ENCODE data around the gene STXBP5L. TPM values are rescaled to one million over a fixed set of nuclear protein-coding genes. Genes with fewer than 3 reads are reported as not detected.

Gene STXBP5L
- total RNA-seq, 4 donors from 2014 or later, result 0.30 to 0.44 TPM; not detected in 2

DNA sequence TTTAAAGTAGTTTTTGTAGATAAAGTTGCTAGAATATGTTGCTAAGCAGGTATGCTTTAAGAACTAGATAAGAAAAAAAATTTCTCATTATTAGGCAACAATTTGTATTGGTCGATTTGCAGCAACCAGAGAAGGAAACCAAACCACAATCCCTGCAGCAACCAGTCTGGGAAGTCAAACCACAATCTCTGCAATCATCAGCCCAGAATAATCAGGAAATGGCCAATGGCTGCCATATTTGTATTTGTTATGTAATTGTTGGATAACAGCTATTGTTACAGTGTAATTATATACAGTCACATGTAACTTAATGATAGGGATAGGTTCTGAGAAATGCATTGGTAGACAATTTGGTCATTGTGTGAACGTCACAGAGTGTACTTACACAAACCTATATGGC lies 23.6 kb downstream of the STXBP5L start:
- no peak for DNase-seq (ENCODE audit: low spot score in 2 of 2)
- H3K4me3 ChIP-seq, result no peak overlapping the region
- TF ChIP-seq CTCF (IDR thresholded peaks at IDR 0.05) (no peak), EP300 (IDR thresholded peaks at IDR 0.05) (no peak), POLR2A (IDR thresholded peaks at IDR 0.05) (no peak)
- no peaks in the 10 kb centered on the region for H3K4me1 ChIP-seq
- H3K9me3 ChIP-seq, result peaks cover 0 to 16% (median 0%) of the 10 kb centered on the region in 4 donors
- H3K27me3 ChIP-seq, result no peaks in the 10 kb centered on the region
- 64 to 81% methylated on average over 2 of the region's 2 CpGs for WGBS, 2 donors
- no peaks in the 10 kb centered on the region for H3K36me3 ChIP-seq
- no peak overlapping the region for H3K27ac ChIP-seq

GRCh38 chr3:120956143-120956542 lies 48.1 kb downstream of the STXBP5L start:
- 79 to 83% methylated on average over 3 of the region's 3 CpGs for WGBS, 2 donors
- no peak overlapping the region for H3K27ac ChIP-seq
- DNase-seq (ENCODE audit: low spot score in 2 of 2), result no peak
- H3K27me3 ChIP-seq, result no peaks in the 10 kb centered on the region
- peaks cover 0 to 12% (median 0%) of the 10 kb centered on the region in 4 donors for H3K9me3 ChIP-seq
- no peaks in the 10 kb centered on the region for H3K36me3 ChIP-seq
- no peak overlapping the region for H3K4me3 ChIP-seq
- H3K4me1 ChIP-seq, result no peaks in the 10 kb centered on the region
- TF ChIP-seq EP300 (IDR thresholded peaks at IDR 0.05) (no peak), CTCF (IDR thresholded peaks at IDR 0.05) (no peak), POLR2A (IDR thresholded peaks at IDR 0.05) (no peak)

DNA sequence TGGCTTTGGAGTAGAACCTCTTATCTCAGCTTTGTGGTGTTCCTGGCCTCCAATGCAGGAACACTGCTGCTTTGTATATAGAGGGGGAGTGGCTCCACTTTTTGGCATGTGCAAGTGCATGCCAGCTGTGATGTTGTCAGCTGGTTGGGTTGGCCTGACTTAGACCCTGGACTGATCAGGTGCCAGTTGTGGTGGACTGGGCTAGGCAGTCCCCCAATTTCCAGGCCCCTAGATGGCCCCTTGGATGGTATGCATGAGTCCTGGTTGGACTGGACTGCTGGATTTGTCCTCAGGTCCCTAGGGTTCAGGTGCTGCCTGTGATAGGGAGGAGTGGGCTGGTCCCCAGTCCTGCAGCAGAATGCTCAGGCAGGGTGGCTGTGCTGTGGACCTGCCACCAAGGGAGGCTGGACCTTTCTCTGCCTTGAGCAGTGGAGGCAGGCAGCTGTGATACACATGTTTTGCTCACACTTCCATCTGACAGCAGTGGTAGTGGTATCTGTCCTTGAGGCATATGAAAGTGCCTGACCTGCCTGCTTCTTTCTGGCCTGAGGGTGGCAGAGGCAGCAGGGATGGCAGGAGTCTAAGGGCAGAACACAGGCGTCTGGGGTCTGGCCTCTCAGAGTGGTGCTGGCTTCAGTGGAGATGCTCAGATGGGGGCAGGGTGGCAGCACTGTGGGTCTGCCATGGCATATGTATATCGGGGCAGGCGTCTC lies 74.8 kb downstream of the STXBP5L start:
- H3K9me3 ChIP-seq, result peaks cover 0 to 43% (median 0%) of the 10 kb centered on the region in 4 donors
- H3K27ac ChIP-seq, result no peak overlapping the region
- H3K4me3 ChIP-seq, result no peak overlapping the region
- H3K27me3 ChIP-seq, result no peaks in the 10 kb centered on the region
- no peaks in the 10 kb centered on the region for H3K36me3 ChIP-seq
- TF ChIP-seq CTCF (IDR thresholded peaks at IDR 0.05), result no peak
- no peaks in the 10 kb centered on the region for H3K4me1 ChIP-seq
- DNase-seq (ENCODE audit: low spot score in 2 of 2), result no peak
- 77 to 84% methylated on average over 3 of the region's 3 CpGs for WGBS, 2 donors

- no peaks in the 10 kb centered on the region for H3K36me3 ChIP-seq
- WGBS, 2 donors, result 40 to 71% methylated on average over 1 of the region's 1 CpG
- no peak for DNase-seq (ENCODE audit: low spot score in 2 of 2)
- no peak overlapping the region for H3K27ac ChIP-seq
- no peak overlapping the region for H3K4me3 ChIP-seq
- no peak for TF ChIP-seq EP300 (IDR thresholded peaks at IDR 0.05)
- no peaks in the 10 kb centered on the region for H3K4me1 ChIP-seq
- H3K9me3 ChIP-seq, result peaks cover 0 to 43% (median 0%) of the 10 kb centered on the region in 4 donors
- no peaks in the 10 kb centered on the region for H3K27me3 ChIP-seq
Measured at GRCh38 chr3:120983321-120983665, 75.3 kb downstream of the STXBP5L start.

DNA sequence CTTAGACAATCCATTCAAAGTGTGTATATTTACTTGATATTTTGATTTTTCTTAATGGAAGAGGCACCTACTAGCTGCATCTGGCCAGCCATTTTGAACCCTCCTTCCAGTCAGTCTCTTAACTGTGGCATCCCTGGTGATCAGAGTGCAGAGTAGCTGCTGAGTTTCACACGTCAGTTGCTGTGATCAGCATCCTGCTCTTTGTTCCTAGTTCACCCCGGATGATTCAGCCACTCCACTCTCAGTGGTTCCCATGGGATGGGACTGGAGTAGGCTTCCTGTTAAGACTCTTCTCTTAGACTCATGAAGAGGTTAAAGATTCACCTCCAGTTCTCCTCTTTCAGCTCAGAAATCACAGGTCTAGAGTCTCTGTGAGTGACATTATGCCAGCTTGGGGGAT lies 75.8 kb downstream of the STXBP5L start:
- WGBS, 2 donors, result 28 to 31% methylated on average over 2 of the region's 2 CpGs

More for the DNA sequence above, 75.8 kb downstream of the STXBP5L start:
- no peak for DNase-seq (ENCODE audit: low spot score in 2 of 2)
- Histone ChIP-seq H3K4me3 (no peak overlapping the region), H3K4me1 (no peaks in the 10 kb centered on the region), H3K36me3 (no peaks in the 10 kb centered on the region), H3K27me3 (no peaks in the 10 kb centered on the region), H3K27ac (no peak overlapping the region), H3K9me3 (peaks cover 0 to 40% (median 0%) of the 10 kb centered on the region in 4 donors)
- TF ChIP-seq EP300 (IDR thresholded peaks at IDR 0.05), result no peak
- TF ChIP-seq CTCF (IDR thresholded peaks at IDR 0.05), result no peak
- TF ChIP-seq POLR2A (IDR thresholded peaks at IDR 0.05), result no peak
